GM18526 (cell line): Measurements from ENCODE around the gene ARF6.

ENCODE experiments used
- POLR2A ChIP-seq: IDR thresholded peaks from 3 replicates; pipeline ENCODE4 v1.6.1; 2011; ENCODE audit not compliant: insufficient read length; ENCODE audit errors: extremely low read depth

ARF6 gene

DNA sequence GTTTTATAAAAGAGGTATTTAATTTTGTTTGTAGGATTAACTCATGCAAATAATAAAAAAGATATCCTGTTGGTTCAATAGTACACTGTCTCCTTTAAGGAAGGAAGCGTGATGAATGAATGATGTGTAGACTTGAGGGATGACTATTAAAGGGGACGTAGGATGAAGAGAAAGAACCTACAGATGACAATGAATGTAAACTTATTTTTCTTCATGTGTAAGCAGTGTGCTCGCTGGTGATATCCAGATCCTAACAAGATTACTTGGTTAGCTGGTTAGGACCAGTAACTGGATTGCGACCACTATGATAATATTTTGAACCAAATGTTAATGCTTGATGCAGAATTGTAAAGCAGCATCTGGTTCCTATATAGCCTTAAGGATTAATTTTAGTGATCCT, 2.6 kb downstream of the ARF6 start:
- no peak for TF ChIP-seq POLR2A

DNA sequence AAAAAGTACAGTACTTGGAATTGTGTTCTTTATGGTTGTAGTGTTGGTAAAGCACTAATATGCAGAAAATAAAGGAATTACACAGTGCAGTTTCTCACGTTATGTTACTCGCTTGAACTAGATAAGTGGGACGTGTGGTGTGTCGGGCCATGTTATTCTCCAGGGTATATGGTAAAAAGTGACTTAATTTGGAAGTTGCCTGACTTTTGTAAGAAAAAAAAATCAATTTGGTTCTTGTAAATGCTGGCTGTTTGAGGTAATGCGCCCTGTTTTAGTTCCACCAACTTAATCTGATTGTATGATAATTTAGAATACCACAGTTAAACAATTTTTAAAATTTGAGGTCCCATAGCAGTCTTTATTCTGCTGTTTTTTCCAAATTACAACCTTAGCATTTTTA, 4.1 kb downstream of the ARF6 start:
- no peak for TF ChIP-seq POLR2A

DNA sequence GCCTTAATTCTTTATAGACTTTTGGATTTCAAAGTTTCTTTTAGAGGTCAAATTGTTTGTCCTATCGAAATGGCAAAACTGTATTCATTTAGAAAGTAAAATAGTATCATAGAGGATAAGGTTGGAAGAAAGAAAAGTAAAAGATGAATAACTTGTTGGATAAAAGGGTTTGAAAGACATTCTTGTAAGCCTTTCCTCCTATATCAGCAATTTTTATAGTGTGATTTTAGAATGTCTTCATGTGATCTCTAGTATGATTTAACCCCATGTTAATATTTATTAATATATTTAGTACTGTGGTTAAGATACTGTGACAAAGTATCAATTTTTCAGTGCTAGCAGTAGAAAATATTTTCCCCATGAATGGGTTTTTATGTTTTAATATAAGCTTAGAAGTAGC, 4.5 kb downstream of the ARF6 start:
- TF ChIP-seq POLR2A: no peak

DNA sequence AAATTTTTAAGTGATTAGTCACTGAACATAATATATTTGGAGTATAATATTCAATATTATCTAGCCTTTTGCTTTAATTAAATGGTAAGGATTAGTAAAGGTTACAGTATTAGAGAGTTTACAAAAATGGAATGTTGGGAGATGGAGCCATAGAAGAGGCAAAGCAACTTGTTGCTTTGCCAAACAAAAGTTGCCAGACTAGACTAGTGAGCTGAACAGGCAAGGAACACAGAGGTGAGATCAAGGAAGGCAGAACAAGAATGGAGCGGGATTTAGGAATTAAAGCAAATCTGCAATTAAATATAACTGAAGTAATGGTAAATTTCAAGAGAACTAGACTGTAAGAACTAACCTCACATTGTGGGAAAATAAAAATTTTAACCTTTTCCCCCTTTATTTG, 5.1 kb downstream of the ARF6 start:
- no peak for TF ChIP-seq POLR2A

DNA sequence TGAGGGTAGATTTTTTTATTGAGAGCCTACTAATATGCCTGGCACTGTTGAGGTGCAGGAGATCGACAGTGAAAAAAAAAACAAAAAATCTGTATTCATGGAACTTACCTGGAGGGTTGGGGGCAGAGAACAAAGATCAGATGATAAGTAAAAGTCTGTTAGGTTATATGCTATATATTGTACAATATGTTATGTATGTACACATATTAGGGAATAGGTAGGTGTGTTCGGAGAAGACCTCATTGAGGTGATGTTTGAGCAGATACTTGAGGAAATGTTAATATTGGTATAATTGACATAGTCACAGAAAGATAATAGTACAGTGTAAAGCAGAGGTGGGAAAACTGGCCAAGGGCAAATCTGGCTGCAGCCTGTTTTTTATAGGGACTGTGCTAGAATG, 5.6 kb downstream of the ARF6 start:
- no peak for TF ChIP-seq POLR2A

DNA sequence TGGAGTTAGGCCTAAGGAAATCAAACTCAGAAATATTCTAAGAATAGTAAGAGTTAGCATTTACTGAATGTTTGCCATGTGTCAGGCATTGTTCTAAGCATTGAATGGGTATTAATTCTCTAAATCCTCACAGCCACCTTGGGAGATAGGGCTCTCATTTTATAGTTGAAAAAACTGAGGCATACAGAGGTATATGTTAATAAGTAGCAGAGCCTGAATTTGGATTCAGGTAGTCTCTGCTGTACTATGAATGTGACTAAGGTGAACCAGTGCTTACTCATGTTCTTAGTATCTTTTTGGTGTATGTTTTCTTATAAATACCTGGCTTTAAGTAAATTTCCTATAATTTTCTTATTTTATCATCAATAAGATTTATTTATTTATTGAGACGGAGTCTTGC, 8.1 kb downstream of the ARF6 start:
- TF ChIP-seq POLR2A: no peak

DNA sequence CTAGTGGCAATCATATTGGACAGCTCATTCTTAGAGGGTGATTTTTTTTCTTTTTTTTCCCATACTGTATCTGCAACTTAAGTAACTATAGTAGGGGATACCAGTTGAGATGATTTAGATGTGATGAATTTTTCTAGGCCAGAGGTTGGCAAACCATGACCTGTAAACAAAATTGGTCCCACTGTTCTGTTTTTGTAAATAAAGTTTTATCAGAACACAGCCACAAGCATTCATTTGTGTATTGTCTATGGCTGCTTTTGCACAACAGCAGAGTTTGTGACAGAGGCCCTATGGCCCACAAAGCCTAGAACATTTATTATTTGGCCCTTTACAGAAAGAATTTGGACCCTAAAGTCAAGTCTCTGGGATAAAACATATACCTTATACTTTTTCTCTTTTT, 11.4 kb downstream of the ARF6 start:
- TF ChIP-seq POLR2A: no peak

DNA sequence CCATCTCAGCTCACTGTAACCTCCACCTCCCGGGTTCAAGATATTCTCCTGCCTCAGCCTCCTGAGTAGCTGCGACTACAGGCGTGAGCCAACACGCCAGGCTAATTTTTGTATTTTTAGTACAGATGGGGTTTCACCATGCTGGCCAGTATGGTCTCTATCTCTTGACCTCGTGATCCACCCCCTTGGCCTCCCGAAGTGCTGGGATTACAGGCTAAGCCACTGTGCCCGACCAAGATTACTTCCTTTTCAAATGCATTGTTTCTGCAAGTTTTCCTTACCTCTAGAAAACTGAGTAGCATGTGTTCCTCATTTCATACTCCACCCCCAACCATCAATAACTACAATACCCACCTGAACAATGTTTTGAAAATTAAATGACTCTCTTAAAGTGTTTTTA, 13.1 kb downstream of the ARF6 start:
- TF ChIP-seq POLR2A: no peak

DNA sequence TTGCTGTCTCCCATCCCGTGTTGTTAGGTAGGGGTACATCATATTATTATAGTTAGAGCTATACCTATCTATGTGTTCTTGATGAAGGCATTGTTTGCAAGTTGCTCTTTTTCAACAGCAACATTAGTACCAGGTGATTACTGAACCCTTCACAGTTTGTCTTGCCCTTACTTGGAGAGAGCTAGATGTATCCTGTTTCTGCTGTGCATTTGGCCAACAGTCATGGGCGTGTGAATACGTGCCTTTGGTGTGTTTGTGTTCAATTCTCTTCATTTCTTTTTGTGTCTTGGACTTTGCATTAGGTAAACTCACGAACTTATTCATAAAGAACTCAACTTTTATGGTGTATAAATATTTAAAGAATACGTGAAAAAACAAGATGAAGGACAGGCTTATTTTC, 14.3 kb downstream of the ARF6 start:
- no peak for TF ChIP-seq POLR2A

DNA sequence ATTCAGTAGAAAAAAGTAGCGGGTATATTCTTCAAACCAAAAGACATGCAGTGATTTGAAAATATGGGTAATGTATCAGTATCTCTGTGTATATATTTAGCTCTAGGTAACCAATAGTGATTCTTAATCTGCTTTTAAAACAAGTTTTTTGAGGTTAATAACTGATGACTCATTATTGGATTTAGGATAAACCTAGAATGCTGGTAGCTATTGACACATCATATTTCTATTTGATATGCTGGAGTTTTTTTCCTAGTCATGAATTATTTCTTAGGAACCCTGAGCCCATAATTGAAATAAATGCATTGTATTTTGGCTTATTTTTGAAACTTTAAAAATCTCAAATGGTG, 15.5 kb downstream of the ARF6 start:
- no peak for TF ChIP-seq POLR2A

DNA sequence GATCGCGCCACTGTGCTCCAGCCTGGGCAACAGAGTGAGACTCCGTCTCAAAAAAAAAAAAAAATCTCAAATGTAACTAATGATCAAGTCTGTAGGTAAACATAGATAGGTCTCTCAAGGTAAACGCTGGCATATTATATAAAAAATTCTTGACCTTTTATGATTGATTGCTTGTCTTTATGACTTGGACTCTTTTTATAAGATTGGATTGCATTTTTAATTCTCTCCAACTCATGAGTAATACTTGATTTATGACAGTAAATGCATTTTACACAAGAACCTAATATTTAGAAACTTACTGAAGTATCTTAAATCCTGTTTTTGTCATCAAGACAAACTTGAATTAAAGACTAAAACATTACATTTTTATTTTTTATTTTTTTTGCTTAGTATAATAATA, 16.1 kb downstream of the ARF6 start:
- TF ChIP-seq POLR2A: no peak

DNA sequence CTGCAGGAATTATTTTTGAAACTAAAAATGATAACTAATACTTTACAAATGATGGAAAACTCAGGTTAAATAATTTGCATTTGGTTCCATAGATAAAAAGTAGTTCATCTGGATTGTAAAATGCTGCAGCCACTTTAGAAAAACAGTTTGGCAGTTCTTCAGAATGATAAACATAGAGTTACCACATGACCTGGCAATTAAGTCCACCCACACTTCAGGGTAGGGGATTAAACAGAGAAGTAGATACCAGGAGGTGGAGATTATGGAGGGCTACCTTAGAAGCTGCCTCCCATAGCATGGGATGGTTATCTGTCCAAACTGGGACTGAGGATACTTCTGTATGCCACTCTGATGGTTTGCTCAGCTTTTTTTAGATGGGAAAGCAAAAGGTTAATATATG, 22.2 kb downstream of the ARF6 start:
- TF ChIP-seq POLR2A: no peak

DNA sequence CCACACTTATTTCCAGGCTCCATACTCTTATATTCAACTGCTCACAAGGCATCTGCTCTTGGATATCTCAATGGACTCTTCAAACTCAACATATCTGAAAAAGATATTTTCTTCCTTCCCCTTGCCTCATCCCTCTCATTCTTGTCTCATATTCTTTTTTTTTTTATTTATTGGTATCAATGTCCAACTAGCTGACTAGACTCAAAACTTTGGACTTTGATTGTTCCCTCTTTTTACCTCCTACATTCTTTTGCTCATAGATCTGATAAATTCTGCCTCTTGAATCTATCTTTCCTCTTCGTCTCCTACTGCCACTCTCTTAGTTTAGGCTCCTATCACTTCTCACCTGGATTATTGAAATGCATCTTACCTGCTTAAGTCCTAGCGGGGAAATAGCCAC, 25.8 kb downstream of the ARF6 start:
- TF ChIP-seq POLR2A: no peak

DNA sequence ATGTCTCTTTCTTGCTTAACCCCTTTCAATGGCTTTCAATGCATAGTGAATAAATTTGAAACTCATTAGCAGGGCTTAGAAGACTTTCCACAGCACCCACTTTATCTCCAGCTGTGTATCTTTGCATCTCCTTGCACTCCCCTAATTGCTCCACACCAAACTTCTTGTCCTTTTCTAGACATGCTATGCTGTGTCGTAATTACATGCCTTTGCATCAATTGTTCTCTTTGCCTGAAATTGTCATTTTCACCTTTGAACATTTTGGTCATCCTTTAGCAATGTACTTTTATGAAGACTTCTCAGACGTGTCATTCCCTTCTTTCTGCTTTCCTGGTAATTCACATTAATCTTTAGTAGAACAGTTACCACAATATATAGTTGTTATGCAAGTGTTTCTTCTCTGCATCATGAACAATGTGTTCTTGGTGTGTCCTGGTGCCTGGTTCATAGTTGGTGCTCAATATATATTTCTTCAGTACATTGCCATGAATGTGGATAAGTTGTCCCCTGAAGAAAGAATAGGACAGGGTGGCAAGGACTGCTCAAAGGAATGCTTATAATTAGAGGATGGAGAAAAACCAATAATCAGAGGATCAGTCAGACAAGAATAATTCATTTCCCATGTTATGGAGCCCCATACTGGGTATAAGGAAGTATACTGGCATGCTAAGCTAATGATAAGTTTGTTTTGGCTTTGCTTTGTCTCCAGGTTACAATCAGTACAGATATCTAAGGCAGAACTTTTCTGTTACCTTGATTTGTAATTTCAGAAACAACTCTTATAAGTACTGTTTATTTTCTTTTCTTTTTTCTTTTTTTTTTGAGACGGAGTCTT, 27.2 kb downstream of the ARF6 start:
- TF ChIP-seq POLR2A: no peak

DNA sequence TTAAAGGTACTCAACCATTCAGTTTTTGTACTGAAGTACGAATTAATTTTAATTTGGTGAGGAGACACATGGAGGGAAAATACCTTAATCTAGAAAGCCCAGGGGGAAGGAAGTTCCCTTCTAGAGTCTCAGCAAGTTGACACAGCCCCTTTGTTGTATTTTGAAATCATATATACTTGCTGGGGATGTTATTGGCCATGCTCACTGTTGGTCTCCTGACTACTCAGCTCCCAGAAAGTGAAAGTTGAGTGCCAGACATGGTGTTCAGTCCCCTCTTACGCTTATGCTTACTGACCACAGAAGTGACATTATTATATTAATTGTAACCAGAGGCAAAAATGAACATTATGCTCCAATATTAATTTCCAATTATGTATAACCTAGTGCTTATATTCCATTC, 28.1 kb downstream of the ARF6 start:
- no peak for TF ChIP-seq POLR2A

DNA sequence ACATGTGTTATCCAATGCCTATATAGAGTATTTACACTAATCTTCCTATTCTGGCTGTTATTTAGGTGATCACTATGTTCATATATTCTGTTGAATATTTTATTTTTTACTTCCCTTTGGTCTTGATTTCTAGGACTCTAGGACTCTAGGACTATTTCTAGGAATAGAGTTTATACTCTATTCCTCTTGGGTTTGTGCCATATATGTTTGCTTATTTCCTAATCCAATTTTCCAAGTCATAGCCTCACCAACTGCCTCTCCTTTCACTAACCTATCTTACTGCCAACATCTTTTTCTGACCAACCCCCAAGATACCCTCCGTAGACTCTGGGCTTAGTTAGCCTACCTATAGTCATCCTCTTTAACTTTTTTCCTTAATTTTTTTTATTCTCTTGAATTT, 28.5 kb downstream of the ARF6 start:
- TF ChIP-seq POLR2A: no peak

DNA sequence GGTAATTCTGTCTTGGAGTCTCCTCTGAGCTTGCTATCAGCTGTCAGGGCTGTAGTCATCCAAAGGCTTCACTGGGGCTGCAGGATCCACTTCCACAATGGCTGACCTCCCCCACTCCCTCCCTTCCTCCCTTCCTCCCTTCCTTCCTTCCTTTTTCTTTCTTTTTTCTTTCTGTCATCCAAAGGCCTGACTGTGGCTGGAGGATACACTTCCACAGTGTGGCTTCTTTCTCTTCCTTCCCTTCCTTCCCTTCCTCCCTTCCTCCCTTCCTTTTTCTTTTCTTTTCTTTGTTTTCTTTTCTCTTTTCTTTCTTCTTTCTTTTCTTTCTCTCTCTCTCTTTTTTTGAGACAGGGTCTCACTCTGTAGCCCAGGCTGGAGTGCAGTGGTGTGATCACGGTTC, 30.6 kb downstream of the ARF6 start:
- TF ChIP-seq POLR2A: no peak
